Stimulated activated CD8-positive, alpha-beta memory T cell treated with anti-CD3 and anti-CD28 coated beads, Interleukin-15, amount 100 ng/mL, for 48 hours (primary cell): Measurements from ENCODE around the gene EIF4G3.
"Not testable (repeated sequence)": the region's sequence is repeated elsewhere in the genome, so short reads cannot be mapped to it uniquely, and the experiment has no call there.

ENCODE experiments used
- DNase-seq, 2 donors: peaks; one replicate each; pipeline ENCODE4 v3.0.0-alpha.2; 2020; ENCODE audit warnings: low read depth in 2 of 2

EIF4G3 gene

GRCh38 chr1:20882837-20883236, 293.9 kb downstream of the EIF4G3 start:
- DNase-seq: no peak

- DNase-seq: no peak
Observed at GRCh38 chr1:20878799-20879198, 297.9 kb downstream of the EIF4G3 start.

- no peak for DNase-seq
Observed at GRCh38 chr1:20875198-20875973, 301.3 kb downstream of the EIF4G3 start.

GRCh38 chr1:20873311-20873710, 303.4 kb downstream of the EIF4G3 start:
- DNase-seq: no peak

- no peak for DNase-seq
Observed at GRCh38 chr1:20871419-20871818, 305.3 kb downstream of the EIF4G3 start.

GRCh38 chr1:20870718-20871117, 306.0 kb downstream of the EIF4G3 start:
- no peak for DNase-seq

GRCh38 chr1:20868263-20868662, 308.4 kb downstream of the EIF4G3 start:
- DNase-seq: no peak

- no peak for DNase-seq
Observed at GRCh38 chr1:20867847-20868246, 308.9 kb downstream of the EIF4G3 start.

GRCh38 chr1:20867062-20867461, 309.6 kb downstream of the EIF4G3 start:
- DNase-seq: no peak

- no peak for DNase-seq
Observed at GRCh38 chr1:20865001-20865400, 311.7 kb downstream of the EIF4G3 start.

GRCh38 chr1:20854529-20854928, 322.2 kb downstream of the EIF4G3 start:
- DNase-seq: no peak

GRCh38 chr1:20851791-20852190, 324.9 kb downstream of the EIF4G3 start:
- not testable (repeated sequence) for DNase-seq

- DNase-seq: no peak
Observed at GRCh38 chr1:20850021-20850420, 326.7 kb downstream of the EIF4G3 start.

- no peak for DNase-seq
Observed at GRCh38 chr1:20849100-20849499, 327.6 kb downstream of the EIF4G3 start.

- DNase-seq: no peak
Observed at GRCh38 chr1:20848162-20848561, 328.5 kb downstream of the EIF4G3 start.

- DNase-seq: no peak
Observed at GRCh38 chr1:20847611-20848080, 329.1 kb downstream of the EIF4G3 start.

GRCh38 chr1:20846461-20847374, 330.0 kb downstream of the EIF4G3 start:
- no peak for DNase-seq

- no peak for DNase-seq
Observed at GRCh38 chr1:20840731-20841130, 336.0 kb downstream of the EIF4G3 start.

GRCh38 chr1:20837554-20838192, 339.0 kb downstream of the EIF4G3 start:
- no peak for DNase-seq

GRCh38 chr1:20836230-20836629, 340.5 kb downstream of the EIF4G3 start:
- no peak for DNase-seq

GRCh38 chr1:20834780-20835179, 341.9 kb downstream of the EIF4G3 start:
- no peak for DNase-seq

- no peak for DNase-seq
Observed at GRCh38 chr1:20834192-20834591, 342.5 kb downstream of the EIF4G3 start.
